GM19468 (cell line): ENCODE measurements around the gene S100A6.
"Not testable (repeated sequence)": the region's sequence is repeated elsewhere in the genome, so short reads cannot be mapped to it uniquely, and the experiment has no call there.

ENCODE experiments used
- ATAC-seq: cut with Tn5 transposase; IDR thresholded peaks from one replicate; pipeline ENCODE4 v1.9.1; 2021; ENCODE audit warnings: mild to moderate bottlenecking, moderate library complexity, moderate number of reproducible peaks; ENCODE audit not compliant: unreplicated experiment; ENCODE audit errors: extremely low read depth

Gene S100A6

DNA sequence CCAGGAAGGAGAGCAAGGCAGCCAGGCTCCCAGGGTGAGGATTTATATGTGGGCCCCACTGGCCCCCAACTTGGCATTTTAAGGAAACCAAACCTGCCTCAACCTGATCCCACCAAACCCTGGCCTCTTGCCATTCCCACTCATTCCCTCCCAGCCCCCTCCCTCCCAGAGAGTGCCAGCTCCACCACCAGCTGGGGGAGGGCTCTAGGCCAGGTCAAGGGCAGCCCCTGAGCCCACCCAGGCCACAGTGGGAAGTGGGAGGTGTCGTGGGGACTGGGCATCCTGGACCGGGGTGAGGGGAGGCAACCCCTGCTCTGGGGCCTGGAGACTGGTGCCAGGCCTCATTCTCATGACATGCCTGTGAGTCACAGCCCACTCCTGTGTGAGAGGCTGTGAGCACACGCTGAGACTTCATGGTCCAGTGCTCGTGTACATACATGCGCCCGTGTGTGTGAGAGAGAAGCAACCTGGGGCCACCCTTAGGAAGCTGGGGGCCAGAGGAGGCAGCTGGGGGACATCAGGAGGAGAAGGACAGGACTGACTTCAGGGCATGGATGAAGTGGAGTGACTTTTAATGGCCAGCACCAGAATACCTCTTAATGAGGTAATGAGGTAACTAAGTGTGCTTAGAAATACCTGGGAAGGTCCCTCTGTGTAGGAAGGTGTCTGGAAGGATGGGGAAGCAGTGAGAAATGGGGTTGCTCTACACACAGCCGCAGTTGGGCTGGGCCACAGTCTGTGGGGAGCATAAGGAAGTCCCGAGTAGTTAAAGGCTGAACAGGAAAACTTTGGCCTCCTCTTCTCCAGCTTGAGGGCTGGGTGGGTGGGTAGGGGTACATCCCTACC, 30.0 kb upstream of the S100A6 start, which contains the start of gene S100A2:
TSS of gene S100A2 (minus strand) at position 316 of the 846 bp plus-strand sequence. CDS start 1,967 bp downstream, outside the sequence.
- no peak for ATAC-seq

DNA sequence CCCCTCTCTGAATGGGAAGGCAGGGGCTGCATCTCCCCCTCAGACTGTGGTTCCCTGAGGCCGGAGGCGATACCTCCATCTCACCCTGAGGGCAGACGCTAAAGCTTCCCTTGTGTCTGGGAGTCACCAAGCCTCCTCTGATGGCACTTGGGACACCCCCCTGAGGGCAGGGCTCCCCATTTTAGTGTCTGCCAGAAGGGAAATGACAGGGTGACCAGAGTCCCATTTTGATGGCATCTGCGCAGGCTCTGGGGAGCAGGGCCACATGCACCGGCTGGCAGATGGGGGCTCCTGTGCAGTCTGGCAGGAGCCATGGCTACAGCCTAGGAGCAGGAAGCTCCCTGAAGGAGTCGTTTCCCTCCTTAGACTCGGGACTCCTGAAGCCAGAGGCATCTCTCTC, 28.2 kb upstream of the S100A6 start:
- no peak for ATAC-seq

DNA sequence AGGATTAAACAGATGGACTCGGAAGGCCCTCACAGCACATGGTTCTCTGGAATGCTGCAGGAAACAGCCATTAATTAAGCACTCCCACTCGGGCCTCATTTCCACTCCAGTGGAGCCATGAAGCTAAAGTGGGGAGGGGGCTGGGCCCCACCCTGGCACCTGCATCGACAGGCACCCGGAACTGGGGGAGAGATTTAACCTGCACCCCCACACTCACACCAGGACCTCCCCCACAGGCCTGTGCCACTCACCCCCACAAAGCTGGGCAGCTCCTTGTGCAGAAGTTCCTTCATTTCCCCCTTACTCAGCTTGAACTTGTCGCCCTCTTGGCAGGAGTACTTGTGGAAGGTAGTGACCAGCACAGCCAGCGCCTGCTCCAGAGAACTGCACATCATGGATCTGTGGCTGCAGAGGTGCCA, 27.7 kb upstream of the S100A6 start:
- no peak for ATAC-seq

DNA sequence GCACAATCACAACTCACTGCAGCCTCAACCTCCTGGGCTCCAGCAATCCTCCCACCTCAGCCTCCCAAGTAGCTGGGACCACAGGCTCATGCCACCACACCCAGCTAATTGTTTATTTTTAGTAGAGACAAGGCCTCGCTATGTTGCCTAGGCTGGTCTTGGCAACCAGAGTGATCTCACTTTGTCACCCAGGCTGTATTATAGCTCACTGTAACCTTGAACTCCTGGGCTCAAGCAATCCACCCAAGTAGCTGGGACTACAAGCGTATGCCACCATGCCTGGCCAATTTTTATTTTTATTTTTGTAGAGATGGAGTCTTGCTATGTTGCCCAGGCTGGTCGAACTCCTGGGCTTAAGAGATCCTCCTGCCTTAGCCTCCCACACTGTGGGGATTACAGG, 26.2 kb upstream of the S100A6 start:
- not testable (repeated sequence) for ATAC-seq

DNA sequence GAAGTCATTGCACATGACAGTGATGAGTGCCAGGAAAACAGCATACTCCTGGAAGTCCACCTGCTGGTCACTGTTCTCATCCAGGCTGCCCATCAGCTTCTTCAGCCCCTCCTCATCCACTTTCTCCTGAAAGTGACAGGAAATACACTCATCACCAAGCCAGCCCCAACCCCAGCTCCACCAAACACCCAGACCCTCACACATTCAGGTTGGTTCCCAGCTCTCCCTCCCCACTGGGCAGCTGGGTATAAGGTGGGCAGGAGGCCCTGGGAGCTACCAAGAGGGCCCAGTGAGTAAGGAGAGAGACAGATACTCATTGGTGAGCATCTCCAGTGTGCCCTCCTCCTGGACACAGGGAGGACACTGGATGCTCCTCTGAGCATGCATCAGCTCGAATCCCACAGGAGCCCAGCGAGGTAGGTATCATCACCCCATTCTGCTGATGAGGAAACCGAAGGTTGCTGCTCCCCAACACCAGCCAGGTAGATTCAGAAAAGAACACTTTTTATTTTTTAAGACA, 25.7 kb upstream of the S100A6 start:
- ATAC-seq = no peak

DNA sequence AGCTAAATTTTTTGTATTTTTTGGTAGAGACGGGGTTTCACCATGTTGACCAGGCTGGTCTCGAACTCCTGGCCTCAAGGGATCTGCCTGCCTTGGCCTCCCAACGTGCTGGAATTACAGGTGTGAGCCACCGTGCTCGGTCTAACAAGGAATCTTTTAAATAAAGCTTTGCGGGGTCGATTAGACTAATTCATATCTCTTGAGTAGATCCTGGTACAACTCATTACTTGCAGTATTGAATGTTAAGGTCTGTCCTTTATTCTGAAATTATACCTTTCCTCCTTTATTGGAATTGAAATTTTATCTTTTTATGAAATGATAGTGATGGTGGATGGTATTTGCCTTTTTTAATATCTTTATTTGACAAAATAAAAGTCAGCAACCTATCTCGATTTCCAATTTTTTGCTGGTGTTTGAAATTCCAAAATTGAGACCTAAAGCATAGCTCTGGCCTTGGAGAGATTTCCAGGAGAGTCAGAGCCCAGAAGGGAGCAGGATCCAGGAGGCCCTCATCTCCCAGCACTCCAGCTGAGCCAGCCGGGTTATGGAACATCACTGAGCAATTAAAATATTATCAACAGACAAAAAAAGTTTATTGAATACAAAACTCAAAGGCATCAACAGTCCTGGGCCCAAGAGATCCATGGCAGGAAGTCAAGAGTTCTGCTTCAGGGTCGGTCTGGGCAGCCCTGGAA, 25.1 kb upstream of the S100A6 start:
- ATAC-seq = no peak

DNA sequence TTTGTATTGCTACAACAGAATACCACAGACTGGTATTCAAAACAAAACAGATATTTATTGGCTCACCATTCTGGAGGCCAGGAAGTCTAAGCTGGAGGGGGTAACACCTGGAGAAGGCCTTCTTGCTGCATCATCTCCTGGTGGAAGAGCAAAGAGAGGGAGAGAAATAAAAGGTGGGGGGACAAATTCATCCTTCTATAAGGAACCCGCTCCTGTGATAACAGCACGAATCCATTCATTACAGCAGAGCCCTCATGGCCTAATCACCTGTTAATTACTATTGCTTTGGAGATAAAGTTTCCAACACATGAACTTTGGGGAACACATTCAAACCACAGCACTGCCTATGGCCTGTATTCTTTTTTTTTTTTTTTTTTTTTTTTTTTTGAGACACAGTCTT, 24.4 kb upstream of the S100A6 start:
- no peak for ATAC-seq

DNA sequence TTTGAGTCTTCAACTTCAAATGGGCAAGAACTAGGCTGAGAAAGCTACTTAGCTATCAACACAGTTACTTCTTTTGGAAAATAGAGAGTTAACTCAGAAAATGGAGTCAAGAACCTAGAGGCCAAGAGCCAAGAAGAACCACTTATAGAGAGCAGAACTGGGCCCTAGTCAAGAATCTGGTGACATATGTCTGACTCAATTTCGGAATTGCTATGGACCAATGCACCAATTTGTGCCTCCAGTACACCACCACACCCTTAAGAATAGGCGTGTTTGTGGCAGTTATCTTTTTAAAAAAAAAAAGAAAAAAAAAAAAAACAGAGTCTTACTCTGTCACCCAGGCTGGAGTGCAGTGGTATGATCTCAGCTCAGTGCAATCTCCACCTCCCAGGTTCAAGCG, 22.1 kb upstream of the S100A6 start:
- no peak for ATAC-seq

DNA sequence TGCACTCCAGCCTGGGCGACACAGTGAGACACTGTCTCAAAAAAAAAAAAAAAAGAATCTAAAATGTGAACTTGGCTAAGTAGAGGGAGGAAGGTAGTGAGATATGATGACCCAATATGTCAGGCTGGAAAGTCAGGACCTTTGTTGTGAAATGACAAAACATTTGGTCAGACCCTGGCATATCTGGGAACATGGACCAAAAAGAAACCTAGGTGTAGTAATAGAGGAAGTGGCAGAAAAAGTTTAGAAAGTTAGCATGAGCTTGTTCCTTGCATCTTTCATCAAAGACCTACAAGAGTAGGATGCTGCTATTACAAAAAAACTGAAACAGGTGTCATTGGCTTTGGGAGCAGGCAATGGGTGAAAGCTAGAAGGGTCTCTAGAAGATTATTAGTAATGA, 20.6 kb upstream of the S100A6 start:
- no peak for ATAC-seq

DNA sequence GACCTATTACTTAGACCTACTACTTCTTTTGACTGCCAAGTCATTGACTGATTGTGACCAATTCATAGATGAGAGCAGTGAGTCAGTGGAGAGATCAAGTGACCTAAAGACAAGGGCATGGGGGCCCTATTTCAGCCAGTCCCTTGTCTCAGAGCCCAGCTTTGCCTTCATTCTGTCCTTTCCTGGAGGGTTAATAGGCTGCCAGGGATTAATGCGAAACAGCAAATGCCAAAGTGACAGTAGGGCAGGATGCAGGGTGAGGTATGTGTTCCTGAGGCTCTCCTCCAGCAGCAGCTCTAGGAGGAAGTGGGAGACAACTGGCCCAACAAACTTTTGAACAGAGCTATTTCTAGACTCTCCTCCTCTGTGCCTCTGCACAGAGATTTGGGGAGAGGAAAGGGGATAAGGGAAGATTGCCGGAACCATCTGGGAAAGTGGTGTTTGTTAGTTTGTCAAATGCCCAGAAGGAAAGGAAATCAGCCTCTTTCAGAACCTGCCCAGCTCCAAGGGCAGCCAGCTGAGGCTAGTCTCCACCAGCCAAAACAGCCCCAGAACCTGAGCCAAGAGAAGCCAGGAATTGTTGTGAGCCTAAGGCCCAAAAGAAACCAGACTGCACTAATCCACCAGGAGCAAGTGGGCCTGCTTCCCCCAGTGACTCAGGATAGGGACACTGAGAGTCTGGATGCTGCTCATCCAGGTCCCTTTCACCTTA, 18.2 kb upstream of the S100A6 start:
- ATAC-seq = no peak

DNA sequence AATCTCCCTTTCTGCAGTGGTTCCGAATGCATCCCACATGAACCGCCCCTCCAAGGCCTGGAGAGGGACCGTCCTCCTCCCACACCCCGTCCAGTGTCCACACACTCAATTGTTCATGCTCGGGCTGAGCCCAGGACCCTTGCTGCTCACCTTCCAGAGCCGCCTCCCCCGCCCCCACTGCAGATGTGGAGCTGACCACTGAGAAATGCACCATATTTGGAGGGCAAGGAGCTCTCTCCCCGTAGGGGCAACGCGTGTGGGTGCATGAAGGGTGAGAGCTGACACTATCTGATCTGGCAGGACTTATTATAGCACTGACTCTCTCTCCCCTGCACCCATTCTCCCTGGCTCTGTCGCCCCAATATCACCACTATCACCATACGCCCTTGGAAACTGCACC, 17.3 kb upstream of the S100A6 start:
- ATAC-seq = no peak

DNA sequence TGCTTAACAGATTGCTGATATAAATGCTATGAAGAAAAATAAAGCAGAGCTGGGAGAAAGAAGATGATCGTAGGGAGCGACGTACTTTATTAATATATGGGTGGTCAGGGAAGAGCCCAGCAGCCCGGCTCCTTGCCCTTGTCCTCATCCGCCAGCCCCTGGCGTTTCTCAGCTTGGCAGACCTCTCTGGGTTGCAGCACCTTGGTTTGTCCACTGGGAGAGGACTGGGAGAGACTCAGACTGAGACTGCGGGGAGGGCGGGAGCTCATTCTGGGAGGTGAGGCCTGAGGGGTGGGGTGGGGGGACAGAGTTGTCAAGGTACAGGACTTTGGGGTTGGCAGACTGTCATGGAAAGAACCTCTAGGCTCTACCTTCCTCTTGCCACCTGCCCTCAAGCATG, 16.5 kb upstream of the S100A6 start:
- ATAC-seq = no peak

DNA sequence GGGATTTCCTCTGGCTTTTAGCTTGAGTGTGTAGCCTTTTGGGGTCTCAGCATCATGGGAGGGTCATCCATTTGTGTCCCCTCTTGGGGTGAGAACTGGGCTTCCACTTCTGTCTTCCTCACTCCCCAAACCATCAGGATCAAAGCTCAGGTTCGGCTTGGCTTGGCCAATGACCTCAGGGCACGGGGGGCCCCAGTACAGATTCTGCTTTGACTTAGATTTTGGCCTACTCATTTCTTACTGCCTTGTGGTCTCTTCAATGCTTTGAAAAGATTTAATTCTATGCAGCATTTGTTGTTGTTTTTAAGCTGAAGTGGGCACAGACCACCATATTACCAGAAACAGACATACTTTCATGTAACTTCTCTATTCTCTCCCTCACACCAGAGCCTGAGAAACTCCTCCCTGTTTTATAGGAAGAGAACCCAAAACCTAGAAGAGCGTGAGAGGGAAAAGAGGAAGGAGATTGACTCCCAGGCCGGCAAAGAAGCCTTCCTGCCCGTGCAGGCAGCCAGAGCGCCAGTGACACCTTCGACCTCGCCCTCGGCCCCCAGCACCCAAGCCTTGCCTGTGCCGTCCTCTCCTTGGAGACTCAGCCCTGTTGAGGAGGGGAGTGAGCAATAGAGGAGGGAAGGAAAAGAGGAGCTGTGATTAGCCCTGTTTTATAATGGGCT, 15.2 kb upstream of the S100A6 start:
- no peak for ATAC-seq

DNA sequence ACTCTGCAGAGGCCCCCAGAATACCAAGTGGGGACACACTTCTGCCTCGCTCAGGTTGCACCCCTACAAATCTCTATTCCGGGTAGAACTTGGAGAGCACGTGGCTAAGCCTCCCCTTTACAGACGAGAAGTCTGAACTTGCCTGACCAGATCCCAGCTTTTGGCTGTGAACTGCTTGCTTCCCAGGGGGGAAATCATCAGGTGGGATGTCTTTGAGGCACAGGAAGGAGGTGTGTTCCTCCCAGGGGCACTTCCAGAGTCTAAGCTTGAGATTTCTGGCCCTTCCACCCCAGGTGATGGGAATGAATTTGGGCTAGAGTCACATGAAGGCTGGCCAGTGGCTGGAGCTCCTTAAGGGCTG, 14.6 kb upstream of the S100A6 start:
- ATAC-seq = no peak

DNA sequence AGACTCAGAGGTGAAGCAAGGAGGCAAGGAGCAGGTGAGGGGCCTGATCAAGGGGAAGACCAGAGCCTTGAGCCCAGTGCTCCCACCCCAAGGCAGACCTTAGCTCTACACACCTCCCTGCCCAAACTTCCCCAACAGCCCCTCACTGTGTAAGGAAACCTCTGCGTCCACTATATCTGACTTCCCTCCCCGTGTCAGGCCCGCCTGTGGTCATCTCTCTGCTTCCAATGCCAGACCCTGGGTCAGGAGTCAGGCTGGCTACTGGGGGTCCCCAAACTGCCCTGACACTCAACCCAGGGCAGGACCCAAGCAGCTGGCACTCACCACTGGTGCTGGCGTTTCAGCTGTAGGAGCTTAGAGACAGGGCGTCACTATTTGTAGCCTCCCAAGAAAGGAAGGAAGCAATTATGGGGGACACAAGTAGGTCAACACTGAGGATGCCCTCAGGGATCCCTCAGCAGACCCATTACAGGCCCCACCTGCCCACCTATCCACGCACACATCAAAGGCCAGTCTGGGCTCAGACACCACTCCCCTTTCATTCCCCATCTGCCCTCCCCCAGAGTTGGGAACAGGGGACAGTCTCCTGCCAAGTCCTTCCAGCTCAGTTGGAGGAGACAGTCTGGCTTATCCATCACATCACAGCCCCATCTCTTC, 14.1 kb upstream of the S100A6 start:
- ATAC-seq = no peak

DNA sequence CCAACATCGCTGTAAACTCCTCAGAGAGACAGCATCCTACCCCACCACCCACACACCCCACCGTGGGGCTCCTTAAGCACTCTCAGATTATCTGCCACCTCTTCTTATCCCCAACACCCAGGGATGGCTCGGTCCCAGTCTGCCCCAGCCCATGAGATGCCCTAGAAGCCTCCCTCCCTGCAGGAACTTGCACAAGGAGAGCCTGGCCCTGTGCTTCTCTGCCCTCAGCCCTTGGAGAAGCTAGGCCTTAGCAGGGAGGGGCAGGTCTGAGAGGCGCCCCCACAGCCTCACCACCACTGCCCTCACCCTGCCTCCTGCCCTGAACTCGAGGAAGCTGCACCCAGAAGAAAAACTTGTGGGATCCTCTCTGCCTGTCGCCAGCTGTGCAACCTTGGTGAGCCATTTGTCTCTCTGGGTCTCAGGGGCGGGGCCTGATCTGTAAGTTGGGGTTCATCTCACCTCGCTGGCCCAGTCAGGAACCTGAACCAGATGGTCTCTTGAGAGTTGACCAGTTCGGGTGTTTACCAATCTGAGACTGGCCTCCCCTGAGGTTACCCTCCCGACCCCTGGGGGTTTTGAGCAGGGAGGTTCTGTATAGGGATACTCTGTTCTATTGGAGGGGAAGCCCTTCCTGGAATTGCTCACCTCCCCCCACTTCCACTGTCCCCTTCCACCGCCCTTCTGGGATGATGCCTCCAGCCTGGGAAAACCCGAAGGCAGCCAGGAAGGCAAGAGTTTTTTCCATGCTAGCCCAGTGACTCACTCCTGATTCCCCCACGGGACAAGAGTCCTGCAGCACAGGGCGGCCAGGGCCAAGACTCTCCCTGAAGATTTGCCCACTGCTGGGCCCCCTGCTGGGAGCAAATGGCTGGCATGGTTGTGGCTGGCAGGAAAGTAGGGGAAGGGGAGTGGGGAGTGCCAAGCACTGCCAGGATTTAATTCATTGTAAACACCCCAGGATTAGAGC, 13.2 kb upstream of the S100A6 start, which contains the start of gene S100A3:
TSS of gene S100A3 (minus strand) at position 537 of the 967 bp plus-strand sequence. CDS start 773 bp downstream, outside the sequence.
- ATAC-seq = no peak

DNA sequence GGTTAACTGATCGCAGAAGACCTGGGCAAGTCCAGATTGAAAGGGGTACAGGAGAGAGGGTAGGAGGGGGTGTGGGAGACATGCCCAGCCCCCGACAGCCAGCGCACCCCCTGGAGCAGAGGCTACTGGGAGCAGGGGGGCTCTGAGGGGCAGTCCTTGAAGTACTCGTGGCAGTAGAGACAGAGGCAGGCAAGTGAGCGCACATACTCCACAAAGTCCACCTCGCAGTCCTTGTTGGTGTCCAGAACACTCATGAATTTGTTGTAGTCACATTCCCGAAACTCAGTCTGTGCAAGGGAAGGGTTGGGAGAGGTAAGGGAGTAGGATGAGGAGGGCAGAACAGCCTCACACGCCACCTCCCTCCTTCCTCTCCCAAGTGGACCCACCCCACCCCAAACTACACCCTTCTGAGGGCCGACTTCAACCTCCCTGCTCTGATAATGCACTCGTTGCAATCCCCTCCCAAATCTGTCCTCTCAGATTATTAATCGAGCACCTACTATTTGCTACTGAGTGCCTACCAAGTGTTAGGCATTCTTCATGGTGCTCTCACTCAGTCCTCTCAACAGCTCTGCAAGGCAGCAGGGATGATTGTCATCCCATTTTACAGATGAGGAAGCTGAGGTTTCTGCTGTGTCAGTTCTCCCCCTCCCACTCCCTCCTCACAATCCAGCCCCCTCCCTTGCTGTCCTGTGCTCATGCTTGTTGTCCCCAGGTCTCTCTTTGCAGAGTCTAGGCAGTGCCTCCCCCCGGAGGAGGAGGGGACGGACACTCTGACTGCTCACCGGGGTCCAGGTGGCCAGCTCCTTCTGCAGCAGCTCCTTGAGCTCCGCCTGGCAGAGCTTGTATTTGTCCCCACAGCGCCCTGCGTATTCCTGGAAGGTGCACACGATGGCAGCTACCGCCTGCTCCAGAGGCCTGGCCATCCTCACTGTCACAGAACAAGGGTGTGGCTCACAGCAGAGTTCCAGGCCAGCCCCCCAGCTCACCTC, 12.1 kb upstream of the S100A6 start:
- ATAC-seq = no peak
